GM12874 (cell line): Measurements from ENCODE around the gene PKN3.

Experiments
- CTCF ChIP-seq: IDR thresholded peaks from 2 replicates; pipeline ENCODE4 v1.5.1; 2011; ENCODE audit warnings: low read depth, mild to moderate bottlenecking, control low read depth, low read length, moderate library complexity; ENCODE audit not compliant: insufficient read depth

Gene PKN3

DNA sequence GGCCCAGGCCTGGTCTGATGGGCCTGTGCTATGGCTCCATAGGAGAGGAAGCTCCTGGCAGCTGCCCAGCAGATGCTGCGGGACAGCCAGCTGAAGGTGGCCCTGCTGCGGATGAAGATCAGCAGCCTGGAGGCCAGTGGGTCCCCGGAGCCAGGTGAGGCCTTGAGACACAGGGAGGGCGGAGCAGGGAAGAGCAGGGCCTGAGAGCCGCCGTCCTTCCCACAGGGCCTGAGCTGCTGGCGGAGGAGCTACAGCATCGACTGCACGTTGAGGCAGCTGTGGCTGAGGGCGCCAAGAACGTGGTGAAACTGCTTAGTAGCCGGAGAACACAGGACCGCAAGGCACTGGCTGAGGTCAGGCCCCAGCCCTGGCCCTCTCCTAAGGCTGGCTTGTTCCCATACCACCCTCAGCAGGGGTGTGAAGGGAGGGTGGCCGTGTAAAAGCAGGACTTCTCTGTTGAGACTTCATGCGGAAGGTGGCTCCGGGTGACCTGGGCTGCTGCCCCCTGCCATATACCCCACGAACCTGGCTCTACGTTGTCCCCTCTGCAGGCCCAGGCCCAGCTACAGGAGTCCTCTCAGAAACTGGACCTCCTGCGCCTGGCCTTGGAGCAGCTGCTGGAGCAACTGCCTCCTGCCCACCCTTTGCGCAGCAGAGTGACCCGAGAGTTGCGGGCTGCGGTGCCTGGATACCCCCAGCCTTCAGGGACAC lies 4.5 kb downstream of the PKN3 start:
- no peak for TF ChIP-seq CTCF

DNA sequence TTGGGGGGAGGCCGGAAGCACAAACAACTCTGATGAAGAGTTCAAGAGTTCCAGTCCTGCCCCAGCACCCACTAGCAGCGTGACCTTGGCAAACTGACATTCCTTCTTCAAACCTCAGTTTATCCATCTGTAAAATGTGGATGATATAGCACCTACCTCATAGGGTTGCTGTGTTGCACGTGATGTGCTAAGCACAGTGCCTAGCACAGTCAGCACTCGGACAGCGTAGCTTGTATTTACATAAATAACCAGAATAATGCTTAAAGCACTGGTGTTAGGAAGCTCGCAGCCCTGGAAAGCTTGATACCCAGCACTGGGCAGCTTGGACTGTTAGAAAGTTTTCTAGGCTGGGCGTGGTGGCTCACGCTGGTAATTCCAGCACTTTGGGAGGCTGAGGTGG lies 5.1 kb downstream of the PKN3 start:
- no peak for TF ChIP-seq CTCF

GRCh38 chr9:128712451-128713410 lies 10.4 kb downstream of the PKN3 start:
- no peak for TF ChIP-seq CTCF

- no peak for TF ChIP-seq CTCF
Measured at GRCh38 chr9:128713411-128713780, 11.1 kb downstream of the PKN3 start.

DNA sequence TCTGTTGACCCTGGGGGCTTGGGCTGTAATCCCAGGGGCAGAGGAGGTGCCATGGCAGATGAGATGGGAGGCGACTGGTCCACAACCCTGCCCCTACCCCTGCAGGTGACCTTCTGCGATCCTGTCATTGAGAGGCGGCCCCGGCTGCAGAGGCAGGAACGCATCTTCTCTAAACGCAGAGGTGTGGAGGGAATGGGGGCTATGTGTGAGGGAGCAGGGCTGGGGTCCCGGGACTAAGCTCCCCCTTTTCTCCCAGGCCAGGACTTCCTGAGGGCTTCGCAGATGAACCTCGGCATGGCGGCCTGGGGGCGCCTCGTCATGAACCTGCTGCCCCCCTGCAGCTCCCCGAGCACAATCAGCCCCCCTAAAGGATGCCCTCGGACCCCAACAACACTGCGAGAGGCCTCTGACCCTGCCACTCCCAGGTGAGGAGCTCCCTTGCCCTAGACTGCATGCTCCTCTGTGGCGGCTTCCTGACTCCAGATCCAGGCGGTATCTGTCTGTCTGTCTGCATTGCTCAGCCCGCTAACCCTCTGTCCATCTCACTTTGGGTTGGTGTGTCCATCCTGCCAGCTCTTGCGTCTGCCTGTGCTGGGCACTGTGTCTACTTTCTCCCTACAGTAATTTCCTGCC lies 11.8 kb downstream of the PKN3 start:
- no peak for TF ChIP-seq CTCF

- TF ChIP-seq CTCF: no peak
Measured at GRCh38 chr9:128714586-128715435, 12.5 kb downstream of the PKN3 start.
